Measurements from ENCODE around the gene NAA35.
A peak's percentile ranks its signal among the peaks of the same experiment; 100 is the strongest.
"Not testable (repeated sequence)": the region's sequence is repeated elsewhere in the genome, so short reads cannot be mapped to it uniquely, and the experiment has no call there.

Gene NAA35

DNA sequence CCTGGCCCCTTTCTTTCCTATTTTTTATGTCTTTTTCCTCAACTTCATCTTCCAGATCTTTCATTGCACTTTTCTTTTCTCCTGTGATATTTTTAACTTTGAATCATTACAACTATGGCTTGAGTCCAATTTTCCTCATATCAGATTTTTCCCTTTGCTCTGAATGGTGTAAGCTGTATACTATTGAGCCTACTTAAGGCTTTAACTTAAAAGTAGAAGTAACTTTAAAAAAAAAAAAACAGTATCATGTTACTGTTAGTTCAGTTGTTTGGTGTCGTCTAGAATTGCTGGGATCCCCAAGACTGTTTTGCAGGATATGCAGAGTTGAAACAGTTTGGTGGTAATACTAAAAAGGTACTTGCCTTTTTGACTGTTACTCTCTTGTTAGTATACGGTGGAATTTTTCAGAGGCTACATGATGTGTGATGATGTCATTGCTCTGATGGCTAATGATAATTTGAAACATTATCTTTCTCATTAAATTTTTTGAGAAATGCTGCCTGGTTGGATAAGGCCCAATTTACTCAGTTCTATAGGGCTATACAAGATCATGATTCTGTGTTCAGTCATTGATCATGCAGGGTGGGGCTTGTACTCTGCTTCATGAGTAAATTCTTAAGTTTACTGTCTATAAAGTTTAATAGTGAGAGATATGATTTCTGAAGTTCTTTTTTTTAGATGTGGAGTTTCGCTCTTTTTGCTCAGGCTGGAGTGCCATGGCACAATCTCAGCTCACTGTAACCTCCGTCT lies 8.8 kb downstream of the NAA35 start:
- no peak for DNase-seq

DNA sequence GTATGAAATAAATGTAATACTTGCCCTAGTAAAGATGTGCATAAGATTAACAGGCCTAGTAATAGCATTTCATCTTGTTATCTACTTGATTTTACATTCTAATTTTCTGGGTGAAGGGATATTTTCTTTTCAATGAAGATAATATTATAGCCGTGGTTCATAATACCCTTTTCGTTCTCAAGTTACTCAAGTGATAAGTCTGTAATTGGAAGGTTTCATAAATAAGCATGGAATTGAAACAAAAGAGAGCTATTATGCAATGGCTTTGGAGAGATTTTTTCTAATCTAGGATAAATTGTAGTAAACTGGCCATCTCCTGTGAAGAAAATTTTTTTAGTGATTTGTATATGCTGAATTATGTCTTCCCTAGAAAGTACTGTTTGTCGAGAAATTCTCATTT lies 19.0 kb downstream of the NAA35 start:
- no peak for DNase-seq

DNA sequence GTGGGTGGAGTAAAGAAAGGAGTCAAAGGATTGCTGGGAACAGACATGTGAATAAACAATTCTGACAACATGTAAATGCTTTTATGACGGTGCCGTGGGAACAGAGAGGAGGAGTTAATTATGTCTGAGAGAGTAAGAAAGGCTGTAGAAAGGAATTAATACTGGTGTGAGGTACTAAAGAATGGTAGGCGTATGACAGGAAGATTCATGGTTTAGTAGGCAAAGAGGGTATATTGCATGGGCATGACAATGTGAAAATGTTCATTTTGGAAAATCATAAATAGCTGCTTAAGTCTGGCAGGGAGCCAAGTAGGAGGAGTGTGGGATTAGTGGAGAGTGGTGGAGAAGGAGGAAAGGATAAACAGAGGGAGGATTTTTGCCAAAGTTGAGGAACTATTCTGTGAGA lies 19.7 kb downstream of the NAA35 start:
- DNase-seq: no peak

DNA sequence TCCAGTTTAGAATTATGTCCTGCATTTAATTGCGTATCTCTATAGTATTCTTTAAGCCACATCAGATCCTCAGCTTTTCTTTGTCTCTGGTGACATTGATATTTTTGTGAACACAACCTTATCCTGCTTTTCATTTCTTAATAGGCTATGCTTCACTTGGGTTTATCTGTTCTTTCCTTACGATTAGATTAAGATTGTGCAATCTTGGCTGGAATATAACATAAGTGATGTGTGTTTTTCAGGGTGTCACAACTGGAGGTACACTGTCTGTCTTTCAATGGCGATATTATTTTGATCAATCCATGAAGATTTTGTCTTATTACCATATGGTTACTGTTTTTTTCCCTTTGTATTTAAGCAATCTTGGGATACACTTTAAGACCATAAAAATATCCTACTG lies 23.6 kb downstream of the NAA35 start:
- no peak for DNase-seq

DNA sequence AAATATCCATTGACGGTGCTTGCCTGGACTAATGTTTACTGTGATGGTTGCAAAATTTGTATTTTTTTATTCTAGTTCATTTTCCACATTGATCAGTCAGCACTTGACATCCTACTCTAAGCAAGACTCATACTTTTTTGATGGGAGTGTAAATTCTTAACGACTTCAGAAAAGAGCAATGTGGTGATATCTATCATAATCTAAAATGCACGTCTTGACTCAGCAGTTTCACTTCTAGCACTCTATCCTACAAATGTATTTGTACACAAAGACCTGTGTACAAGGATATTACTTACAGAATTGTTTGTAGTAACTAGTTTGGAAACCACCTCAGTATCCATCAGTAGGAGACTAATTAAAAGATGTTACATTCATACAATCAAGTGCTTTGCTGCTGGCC lies 24.0 kb downstream of the NAA35 start:
- no peak for DNase-seq

DNA sequence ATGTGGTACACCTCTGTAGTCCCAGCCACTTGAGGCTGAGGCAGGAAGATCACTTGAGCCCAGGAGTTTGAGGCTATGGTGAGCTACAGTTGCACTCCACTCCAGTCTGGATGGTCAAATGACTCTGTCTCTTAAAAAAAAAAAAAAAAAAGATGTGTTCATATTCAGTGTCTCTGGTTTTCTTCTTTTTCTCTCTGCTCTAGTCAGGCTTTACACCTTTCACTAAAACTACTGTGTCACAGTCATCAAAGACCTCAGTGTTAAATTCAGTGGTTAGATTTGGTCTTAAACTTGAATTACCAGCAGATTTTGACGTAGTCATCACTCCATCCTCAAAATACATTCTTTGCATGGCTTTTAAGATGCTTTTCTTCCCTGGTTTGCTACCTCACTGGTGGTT lies 28.8 kb downstream of the NAA35 start:
- DNase-seq: no peak

DNA sequence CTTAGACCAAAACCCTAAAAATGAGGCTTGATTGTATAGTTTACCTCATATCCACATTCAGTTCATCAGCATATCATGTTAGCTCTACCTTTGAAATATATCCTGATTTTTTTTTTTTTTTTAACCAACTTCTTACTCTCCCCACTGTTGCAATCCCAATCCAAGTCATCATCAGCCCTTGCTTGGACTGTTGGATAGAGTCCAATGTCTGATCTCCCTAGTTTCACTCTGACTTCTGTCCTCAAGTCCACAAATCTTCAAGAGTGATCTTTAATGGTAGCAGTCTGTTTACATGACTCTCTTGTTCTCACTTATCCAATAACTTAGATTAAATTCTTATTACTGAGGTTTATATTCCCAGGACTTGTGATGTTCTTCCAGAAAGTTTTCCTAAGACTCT lies 30.8 kb downstream of the NAA35 start:
- DNase-seq: no peak

DNA sequence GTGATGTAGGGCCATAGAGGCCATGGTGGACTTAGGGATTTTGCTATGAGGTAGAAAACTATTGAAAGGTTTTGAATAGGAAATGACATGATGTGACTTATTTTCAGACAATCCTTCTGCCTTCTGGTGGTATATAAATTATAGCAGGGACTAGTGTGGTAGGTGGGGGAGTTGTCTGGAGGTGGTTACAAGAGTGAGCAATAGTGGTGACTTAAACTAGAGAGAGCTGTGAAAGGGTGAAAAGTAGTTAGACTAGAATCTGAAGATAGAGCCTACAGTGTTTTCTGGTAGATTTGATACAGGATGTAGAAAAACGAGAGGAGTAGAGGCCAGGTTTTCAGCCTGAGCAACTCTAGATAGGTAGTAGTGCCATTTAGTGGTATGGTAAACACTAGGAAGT lies 32.3 kb downstream of the NAA35 start:
- DNase-seq: no peak

DNA sequence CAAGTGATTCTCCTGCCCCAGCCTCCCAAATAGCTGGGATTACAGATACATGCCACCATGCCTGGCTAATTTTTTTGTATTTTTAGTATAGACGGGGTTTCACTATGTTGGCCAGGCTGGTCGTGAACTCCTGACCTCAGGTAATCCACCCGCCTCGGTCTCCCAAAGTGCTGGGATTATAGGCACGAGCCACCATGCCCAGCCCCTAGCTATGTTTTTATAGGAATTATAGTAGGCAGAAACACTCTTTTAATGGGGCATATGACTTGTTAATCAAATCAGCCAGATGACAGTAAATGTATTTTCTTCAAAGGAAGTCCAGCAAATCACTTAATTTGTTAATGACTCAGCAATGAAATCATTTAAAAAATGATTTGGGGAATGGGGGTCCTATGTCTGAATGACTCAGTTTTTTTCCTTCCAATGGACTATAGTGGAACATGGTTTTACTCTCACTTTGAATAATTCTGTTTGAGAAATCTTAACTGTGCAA lies 33.2 kb downstream of the NAA35 start:
- not testable (repeated sequence) for DNase-seq

DNA sequence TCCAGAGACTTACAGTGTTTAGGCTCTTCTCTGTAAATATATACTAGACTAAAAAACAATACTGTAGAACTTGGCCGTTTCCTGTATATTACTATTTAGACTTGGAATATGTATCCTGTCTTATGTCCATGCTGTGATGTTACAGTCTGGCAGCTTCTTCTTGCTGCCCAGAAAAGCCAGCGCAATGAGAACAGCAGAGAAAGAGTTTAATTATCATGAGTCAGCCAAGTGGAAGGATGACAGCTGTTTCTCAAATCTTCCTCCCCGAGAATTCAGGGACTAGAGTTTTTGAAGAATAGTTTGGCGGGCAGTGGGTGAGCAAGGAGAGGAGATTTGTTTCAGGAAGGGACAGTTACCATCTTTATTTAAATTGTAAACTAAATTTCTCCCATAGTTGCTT lies 37.5 kb downstream of the NAA35 start:
- DNase-seq: peak; percentile 1

DNA sequence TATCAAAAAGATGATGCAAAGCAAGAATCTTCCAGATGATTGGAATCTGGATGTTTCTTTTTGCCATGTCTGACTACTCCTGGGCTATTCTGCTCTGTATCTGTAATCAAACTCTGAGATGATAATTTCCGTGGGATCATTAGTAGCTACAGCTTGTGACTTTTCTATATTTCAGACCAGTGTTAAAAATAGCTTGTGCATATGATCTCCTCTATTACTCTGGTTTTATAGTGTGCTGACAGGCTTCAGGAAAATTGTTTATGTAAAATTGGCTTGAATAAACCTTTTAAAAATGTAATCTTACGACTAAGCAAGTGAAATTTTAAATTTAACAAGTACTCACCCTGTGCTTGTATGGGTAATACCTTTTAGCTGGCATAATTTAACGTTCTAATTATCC lies 40.4 kb downstream of the NAA35 start:
- DNase-seq: no peak

DNA sequence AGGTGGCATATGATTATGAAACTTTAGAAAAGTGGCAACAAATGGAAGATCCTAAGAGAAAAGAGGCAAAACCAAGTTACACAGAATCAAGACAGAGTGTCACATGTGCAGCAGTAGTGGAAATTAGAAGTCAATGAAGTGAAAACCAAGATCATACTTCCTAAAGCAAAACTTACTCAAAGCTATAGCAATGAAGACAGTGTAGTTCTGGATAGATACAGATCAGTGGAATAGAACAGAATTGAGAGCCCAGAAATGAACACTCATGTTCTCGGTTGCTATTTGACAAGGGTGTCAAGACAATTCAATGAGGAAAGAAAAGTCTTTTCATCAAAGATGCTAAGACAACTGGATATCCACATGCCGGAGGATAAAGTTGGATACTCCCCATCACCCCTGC lies 43.5 kb downstream of the NAA35 start:
- no peak for DNase-seq

DNA sequence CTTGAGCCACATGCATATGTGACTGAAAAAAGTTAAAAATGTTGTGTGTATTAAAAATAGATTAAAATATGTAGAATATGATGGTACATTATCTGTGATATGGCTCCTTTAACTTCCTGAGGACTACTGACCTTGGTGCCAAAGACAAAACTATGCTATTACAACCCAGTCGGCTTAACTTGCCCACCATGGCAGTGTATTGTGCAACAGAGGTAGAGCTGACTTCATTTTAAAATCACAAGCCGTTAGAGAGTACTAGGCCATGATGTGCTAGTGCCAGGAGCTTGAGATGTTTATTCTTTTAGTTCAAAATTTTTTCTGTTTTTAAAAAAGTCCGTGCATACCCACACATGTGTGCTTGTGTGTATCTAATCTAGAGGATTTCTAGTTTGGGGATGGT lies 46.3 kb downstream of the NAA35 start:
- no peak for DNase-seq

DNA sequence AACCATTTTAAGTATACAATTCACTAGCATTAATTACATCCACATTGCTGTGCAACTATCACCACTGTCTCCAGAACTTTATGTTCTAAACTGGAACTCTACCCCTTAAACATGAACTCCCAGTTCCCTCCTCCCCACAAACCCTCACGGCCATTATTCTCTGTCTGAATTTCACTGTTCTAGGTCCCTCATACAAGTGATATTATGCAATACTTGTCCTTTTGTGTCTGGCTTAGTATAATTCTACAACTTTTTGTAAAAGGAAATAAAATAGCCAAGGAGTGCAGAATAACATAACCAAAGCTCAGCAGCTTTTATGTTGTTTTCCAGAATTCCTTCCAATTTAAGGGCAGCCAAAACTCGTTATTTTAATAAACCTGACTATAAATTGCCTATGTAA lies 53.2 kb downstream of the NAA35 start:
- DNase-seq: no peak

DNA sequence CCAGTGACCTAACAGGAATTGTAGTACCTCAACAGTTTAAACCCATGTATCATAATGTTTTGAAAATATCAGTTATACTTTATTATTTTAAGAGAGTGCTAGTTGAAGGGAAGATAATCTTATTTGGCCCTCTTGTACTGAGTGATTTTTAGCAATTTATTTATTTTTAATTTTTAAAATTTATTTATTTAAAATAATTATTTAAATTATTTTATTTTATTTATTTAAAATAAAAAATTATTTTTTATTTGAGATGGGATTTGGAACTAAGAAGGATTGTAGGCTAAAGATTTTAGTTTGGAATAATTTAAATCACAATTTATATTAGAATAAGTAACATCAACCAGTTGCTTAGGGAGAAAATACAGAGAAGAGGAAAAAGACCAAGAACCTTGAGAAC lies 54.2 kb downstream of the NAA35 start:
- DNase-seq: no peak

DNA sequence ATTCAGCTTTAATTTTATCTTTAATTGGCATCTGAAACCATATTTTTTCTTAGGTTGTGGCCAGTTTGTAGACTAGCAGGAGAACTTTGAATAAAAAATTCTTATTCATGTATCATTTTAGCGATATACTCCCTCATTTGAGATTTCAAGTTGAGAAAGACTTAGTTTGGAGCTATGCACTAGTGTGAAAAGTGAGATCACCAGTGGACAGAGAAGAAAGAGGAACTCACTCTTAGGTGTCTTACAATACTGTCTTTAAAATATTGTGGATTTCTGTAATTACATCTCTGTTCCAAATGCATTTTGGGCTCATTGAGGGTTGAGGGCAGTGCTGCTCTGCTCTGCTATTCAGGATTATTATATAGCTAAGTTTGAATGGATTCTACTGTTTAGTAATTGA lies 54.7 kb downstream of the NAA35 start:
- no peak for DNase-seq

DNA sequence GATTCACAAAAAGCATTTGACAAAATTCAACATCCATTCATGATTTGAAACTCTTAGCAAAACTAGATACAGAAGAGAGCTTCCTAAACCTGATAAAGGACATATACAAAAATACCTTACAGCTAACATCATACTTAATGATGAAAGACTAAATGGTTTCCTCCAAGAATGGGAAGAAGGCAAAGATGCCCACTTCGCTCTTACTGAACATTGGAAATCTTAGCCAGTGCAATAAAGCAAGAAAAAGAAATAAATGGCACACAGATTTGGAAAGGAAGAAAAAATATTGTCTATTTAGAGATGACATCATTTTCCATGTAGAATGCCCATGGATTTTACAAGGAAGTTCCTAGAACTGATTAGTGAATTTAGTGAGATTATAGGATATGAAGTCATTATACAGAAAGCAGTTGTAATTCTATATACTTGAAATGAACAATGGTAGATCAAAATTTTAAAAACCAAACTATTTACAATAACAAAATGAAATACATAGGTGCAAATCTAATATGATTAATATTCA lies 64.4 kb downstream of the NAA35 start:
- no peak for DNase-seq

DNA sequence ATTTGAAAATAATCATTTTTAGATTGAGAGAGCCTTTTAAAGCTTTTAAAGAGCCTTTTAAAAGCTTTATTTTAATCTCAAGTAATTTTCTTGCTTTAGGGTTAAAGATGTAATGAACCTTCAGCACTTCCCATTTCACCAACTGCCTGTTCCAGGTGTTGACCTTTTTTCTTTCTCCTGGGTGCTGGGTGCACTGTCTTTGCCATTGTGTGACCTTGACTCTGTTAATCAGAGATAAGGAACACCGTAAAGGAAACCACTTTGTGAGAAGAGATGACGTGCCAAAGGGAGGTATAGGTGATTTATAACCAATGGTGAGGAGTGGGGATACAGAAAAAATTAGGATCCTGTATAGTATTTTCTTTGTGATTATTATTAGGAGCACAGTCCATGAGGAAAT lies 68.2 kb downstream of the NAA35 start:
- no peak for DNase-seq

DNA sequence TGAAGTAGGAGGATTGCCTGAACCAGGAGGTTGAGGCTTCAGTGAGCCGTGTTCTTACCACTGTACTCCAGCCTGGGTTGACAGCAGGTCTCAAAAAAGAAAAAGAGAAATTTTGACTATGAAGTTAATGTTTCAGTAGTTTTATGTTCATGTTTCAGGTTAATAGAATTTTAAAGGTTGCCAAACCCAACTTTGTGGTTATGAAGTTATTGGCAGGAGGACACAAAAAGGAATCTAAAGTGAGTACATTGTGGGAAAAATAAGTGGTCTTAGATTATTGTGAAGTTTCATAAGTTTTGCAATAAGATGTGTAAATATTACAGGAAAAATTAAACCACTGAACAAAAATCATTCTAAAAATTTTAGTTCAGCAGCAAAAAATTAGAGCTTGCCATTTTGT lies 79.8 kb downstream of the NAA35 start:
- peak; percentile 3 for DNase-seq

DNA sequence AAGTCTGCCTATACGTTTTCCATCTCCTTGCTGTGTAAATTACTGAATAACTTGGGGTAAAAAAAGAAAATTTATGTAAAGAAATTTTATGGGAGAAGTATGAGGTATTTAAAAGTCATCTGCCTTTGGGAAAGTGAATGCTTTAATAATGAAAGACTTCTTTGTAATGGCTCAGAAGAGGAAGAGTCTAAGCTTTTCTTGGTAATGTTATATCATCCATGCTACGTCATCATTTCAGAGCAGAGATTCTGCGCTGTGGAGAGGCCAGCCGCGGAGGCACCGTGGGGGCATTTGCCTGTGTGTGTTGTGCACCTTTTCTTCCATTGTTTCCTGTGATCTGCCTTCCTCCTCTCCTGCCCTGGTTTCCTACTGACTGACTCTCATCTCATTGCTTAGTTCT lies 80.2 kb downstream of the NAA35 start:
- no peak for DNase-seq

DNA sequence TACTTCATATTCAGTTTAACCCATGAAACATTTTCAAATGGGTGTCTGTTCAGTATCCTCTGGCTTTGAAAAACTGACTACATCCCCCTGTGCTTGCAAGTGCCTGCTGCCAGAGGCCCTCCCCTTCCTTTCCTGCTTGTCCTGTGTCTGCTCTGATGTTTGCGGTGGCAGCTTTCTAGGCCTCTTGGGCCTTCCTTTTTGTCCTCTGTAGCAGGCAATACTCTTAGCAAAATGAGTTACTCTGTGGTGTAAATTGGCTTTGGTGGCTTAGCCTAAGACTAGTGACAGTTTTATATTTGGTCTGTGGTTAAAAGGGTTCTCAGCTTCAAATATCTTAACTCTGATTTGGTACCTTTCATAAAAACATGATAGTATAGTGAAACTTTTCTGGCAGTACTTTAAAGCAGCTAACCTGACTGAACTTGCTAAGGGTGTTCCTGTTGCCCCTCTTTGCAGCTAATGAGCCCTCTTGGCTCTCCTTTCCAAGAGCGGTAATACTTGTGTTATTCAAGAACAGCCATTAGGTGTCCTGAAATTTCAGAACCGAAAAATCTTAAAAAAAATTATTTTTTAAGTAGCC lies 81.8 kb downstream of the NAA35 start:
- DNase-seq: no peak

DNA sequence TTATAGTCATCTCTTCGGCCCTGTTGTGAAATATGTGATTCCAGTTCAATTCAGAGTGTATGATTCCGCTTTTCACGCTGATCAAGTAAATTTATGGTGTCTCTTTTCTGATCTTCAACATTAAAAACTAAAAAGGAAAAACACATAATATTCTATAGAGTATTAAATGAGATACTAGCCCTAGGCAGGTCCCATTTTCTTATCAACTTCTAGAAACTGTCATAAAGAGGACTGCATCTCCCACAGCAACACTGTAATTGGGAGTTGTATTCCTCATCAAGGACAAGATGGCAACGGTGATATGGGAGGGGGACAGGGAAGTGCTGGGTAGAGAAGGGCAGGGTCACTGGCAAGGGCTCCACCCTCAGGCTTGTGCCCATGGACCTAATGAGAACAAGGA lies 86.8 kb downstream of the NAA35 start:
- no peak for DNase-seq

DNA sequence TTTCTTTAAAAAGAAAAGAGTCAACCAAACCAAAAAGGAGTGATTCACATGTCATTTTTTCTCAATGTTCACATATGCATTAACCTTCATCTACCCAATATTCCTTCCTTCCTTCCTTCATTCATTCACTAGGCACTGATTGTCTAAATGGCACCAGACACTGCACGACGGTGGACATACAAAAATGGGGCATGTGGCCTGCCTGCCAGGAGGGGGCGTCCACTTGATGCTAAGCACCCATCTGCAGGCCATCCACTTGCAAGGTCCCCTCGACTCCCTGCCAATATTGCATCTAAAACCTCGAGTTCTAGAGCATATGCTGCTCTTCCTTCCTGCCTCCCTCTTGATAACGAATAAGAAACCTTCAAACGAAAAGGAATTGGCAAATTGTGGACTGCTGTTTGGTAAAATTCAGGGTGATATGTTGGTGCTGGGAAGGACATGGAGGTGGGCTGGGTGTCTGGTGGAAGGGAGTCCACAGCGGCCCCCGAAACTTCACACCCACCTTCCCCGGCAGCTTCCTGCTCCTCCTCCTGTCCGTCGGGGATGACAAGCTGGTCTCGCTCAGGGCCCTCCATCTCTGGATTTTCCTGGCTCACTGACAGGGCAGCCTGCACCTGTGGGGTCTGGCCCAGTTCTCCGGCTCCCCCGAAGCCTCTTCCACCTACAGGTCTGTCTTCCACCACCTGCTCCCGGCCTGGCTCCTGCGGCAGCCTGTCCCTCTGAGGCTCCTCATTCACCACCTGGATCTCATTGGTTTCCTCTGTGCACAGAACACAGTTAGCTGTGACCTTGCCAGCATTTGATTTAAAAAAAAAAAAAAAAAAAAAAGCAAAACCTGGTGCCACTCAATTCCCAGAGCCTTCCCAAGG lies 94.2 kb downstream of the NAA35 start:
- peak; percentile 46 for DNase-seq

All from fibroblast of skin of right biceps (primary cell).